Astrocyte of the cerebellum (primary cell): Measurements from ENCODE around the gene MACO1.
"Not testable (repeated sequence)": the region's sequence is repeated elsewhere in the genome, so short reads cannot be mapped to it uniquely, and the experiment has no call there.

Source experiments
- DNase-seq: peaks from one replicate; pipeline ENCODE4 v3.0.0-alpha.2; 2011; ENCODE audit warnings: low read depth
- H3K4me3 ChIP-seq: 2 replicates; pipeline ENCODE4 v1.5.1; 2011; ENCODE audit warnings: mild to moderate bottlenecking, low read depth, low read length, moderate library complexity
- in situ Hi-C: cut with HindIII; loops from 2 replicates; pipeline ENCODE4 v1.10.0; 2017; ENCODE audit warnings: low sequenced_read_pairs
- TF ChIP-seq, protein P1 (sequence below): IDR thresholded peaks from 2 replicates; pipeline ENCODE4 v1.5.1; 2012; ENCODE audit warnings: low read length, low read depth, moderate library complexity, mild to moderate bottlenecking; ENCODE audit errors: missing control alignments

MACO1 gene

DNA sequence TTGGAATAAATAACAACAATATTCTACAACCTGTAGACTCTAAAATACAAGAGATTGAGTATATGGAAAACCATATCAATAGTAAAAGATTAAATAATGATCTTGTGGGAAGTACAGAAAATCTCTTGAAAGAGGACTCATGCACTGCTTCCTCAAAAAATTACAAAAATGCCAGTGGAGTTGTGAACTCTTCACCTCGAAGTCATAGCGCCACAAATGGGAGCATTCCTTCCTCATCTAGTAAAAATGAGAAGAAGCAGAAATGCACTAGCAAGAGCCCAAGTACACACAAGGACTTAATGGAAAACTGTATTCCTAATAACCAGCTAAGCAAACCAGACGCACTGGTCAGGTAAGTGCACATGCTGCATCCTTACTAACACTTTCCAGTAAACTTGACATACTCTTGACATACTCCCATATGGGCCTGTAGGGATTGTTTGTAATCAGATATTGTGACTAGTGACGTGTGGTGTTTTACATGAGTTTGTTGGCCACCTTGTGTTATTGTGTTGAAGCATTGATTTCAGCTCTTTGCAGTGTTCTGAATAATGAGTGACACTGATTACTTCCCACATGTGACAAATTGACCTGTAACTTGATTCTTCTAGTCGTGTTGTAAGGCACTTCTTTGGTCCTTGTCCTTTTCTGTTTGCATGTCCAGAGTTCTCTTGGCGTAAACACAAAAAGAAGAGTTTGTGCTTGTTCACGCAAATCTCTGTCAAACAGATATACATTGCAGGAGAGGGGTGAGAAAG, 28.0 kb downstream of the MACO1 start:
- in situ Hi-C loops: no loop called here
- DNase-seq: no peak

DNA sequence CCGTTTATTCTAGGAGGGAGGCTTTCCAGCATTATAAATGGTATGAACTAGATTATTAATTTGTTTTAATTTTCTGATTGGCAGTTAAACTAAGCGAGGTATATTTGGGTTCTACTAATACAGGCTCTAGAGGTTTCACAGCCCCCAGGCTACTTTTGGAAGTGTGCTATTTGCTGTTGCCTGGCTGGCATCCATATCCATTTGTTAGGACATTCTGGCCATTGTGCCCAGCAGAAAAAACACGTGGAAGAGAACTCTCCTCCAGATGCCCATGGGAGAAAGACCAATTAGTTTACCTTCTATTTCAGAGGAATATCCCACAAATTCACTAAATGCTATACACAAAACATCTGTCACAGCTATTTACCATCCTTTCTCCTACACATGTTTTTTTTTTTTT, 29.3 kb downstream of the MACO1 start:
- TF ChIP-seq, protein P1, sequence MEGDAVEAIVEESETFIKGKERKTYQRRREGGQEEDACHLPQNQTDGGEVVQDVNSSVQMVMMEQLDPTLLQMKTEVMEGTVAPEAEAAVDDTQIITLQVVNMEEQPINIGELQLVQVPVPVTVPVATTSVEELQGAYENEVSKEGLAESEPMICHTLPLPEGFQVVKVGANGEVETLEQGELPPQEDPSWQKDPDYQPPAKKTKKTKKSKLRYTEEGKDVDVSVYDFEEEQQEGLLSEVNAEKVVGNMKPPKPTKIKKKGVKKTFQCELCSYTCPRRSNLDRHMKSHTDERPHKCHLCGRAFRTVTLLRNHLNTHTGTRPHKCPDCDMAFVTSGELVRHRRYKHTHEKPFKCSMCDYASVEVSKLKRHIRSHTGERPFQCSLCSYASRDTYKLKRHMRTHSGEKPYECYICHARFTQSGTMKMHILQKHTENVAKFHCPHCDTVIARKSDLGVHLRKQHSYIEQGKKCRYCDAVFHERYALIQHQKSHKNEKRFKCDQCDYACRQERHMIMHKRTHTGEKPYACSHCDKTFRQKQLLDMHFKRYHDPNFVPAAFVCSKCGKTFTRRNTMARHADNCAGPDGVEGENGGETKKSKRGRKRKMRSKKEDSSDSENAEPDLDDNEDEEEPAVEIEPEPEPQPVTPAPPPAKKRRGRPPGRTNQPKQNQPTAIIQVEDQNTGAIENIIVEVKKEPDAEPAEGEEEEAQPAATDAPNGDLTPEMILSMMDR: no peak
- no peak overlapping the region for H3K4me3 ChIP-seq
- no peak for DNase-seq
- in situ Hi-C loops: no loop called here

More for the DNA sequence above, 28.0 kb downstream of the MACO1 start:
- no peak overlapping the region for H3K4me3 ChIP-seq
- TF ChIP-seq, protein P1: no peak

DNA sequence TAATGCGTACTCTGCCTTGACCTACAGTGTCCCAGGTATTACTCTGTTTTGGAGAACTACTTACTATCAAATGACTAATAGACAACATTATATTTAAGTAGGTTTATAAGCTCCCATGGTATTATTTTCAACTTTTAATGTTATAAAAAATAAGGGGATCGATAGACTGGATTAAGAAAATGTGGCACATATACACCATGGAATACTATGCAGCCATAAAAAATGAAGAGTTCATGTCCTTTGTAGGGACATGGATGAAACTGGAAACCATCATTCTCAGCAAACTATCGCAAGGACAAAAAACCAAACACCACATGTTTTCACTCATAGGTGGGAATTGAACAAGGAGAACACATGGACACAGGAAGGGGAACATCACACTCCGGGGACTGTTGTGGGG, 30.1 kb downstream of the MACO1 start:
- DNase-seq, in situ Hi-C loops, H3K4me3 ChIP-seq: not testable (repeated sequence)

DNA sequence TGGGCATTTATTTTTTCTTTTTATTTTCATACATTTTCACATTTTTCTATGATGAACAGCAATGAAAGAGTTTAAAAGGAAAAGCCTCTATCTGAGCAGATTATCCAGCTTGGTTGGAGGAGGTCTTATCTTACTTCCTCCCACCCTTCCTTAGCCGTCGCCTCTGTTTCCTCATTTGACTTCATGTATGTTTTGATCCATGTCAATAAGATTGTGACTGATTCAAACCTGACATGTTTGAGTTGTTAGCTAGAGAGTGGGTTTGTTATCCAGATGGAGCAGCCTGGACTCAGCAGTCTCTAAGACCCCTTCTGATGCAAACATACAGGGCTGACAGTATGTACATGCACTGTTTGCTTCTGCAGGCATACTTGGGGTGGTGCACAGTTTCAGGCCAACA, 31.2 kb downstream of the MACO1 start:
- no peak overlapping the region for H3K4me3 ChIP-seq
- DNase-seq: no peak
- in situ Hi-C loops: no loop called here
- TF ChIP-seq, protein P1: no peak

- no peak overlapping the region for H3K4me3 ChIP-seq
- in situ Hi-C loops: no loop called here
- TF ChIP-seq, protein P1: no peak
- no peak for DNase-seq
These were observed 32.0 kb downstream of the MACO1 start for GRCh38 chr1:25462732-25463131.

- no peak overlapping the region for H3K4me3 ChIP-seq
- TF ChIP-seq, protein P1: no peak
- no peak for DNase-seq
- in situ Hi-C loops: no loop called here
These were observed 36.5 kb downstream of the MACO1 start for GRCh38 chr1:25467193-25467592.

GRCh38 chr1:25467616-25468015, 36.9 kb downstream of the MACO1 start:
- TF ChIP-seq, protein P1: no peak
- no peak overlapping the region for H3K4me3 ChIP-seq
- in situ Hi-C loops: no loop called here
- DNase-seq: no peak
